Stomach (tissue), 4 donors: ENCODE measurements around the gene SGK2.

Experiments used
- CTCF ChIP-seq, 7 experiments: fragments of 450-650 bp in 4 of 7; fragments of 200-600 bp in 3 of 7; sonication (generic) in 3 of 7; IDR thresholded peaks; one replicate each; pipeline ENCODE4 v1.5.1; 2016 to 2019; ENCODE audit warnings: antibody characterized with exemption in 7 of 7, control low read depth in 2 of 7, mild to moderate bottlenecking in 1 of 7
- EP300 ChIP-seq: sonication (generic); formaldehyde crosslinking; IDR thresholded peaks from one replicate; pipeline ENCODE4 v1.6.1; 2017; ENCODE audit warnings: antibody characterized with exemption
- POLR2A ChIP-seq, 4 donors: fragments of 450-650 bp; IDR thresholded peaks; one replicate each; pipeline ENCODE4 v1.6.1; 2016; ENCODE audit warnings: antibody characterized with exemption in 4 of 4, control low read depth in 2 of 4, mild to moderate bottlenecking in 1 of 4, moderate library complexity in 1 of 4
- POLR2AphosphoS5 ChIP-seq, 3 donors: sonication (generic); formaldehyde crosslinking; IDR thresholded peaks; one replicate each; pipeline ENCODE4 v1.6.1; 2016; ENCODE audit warnings: antibody characterized with exemption in 3 of 3

GRCh38 chr20:43537921-43538877 lies 20.6 kb upstream of the SGK2 start:
- TF ChIP-seq POLR2A (IDR thresholded peaks at IDR 0.05) = no peak
- peak in 5 of 7 experiments; percentile 82 to 92 (median 90) for TF ChIP-seq CTCF (IDR thresholded peaks at IDR 0.05)
- TF ChIP-seq POLR2AphosphoS5 (IDR thresholded peaks at IDR 0.05) = peak in 1 of 3 donors; percentile 59
- no peak for TF ChIP-seq EP300
